Fibroblast of lung (primary cell): Measurements from ENCODE around the gene CRTAC1. TPM values are rescaled to one million over a fixed set of nuclear protein-coding genes. Genes with fewer than 3 reads are reported as not detected.

Source experiments
- DNase-seq, 2 donors: peaks; one replicate each; pipeline versions ENCODE4 v3.0.0 to v3.0.0-alpha.2; 2010; ENCODE audit warnings: low read depth in 2 of 2
- H2AFZ ChIP-seq: 2 replicates; pipeline ENCODE4 v1.5.1; 2012; ENCODE audit warnings: low read length, control low read depth, inconsistent platforms
- H3K27ac ChIP-seq: 2 replicates; pipeline ENCODE4 v1.5.1; 2011; ENCODE audit warnings: low read length, control low read depth; ENCODE audit not compliant: insufficient read depth
- H3K27me3 ChIP-seq: 2 replicates; pipeline ENCODE4 v1.5.1; 2011; ENCODE audit warnings: mild to moderate bottlenecking, low read length; ENCODE audit not compliant: control insufficient read depth, insufficient read depth
- H3K36me3 ChIP-seq: 2 replicates; pipeline ENCODE4 v1.5.1; 2011; ENCODE audit warnings: low read length; ENCODE audit not compliant: control insufficient read depth, insufficient read depth
- H3K4me1 ChIP-seq: 2 replicates; pipeline ENCODE4 v1.5.1; 2011; ENCODE audit warnings: low read length; ENCODE audit not compliant: control insufficient read depth, insufficient read depth; ENCODE audit errors: extremely low read depth
- H3K4me2 ChIP-seq: 2 replicates; pipeline ENCODE4 v1.5.1; 2011; ENCODE audit warnings: low read length, control low read depth; ENCODE audit not compliant: insufficient read depth; ENCODE audit errors: extremely low read depth
- H3K4me3 ChIP-seq, 4 experiments: fragments of 200-600 bp in 1 of 4; sonication (generic) in 1 of 4; replicated peaks in 1 of 4; 2 replicates each; pipeline ENCODE4 v1.5.1; 2011 to 2016; ENCODE audit warnings: low read length in 4 of 4, low read depth in 3 of 4, mild to moderate bottlenecking in 3 of 4, control low read depth in 2 of 4, inconsistent platforms in 1 of 4, mixed read lengths in 1 of 4; ENCODE audit not compliant: insufficient read depth in 1 of 4; ENCODE audit errors: control extremely low read depth in 1 of 4
- H3K79me2 ChIP-seq: 2 replicates; pipeline ENCODE4 v1.5.1; 2012; ENCODE audit warnings: mild to moderate bottlenecking, low read length, inconsistent platforms; ENCODE audit not compliant: control insufficient read depth, insufficient read depth
- H3K9ac ChIP-seq: 2 replicates; pipeline ENCODE4 v1.5.1; 2011; ENCODE audit warnings: mild to moderate bottlenecking, low read length, control low read depth; ENCODE audit not compliant: insufficient read depth
- H3K9me3 ChIP-seq: 2 replicates; pipeline ENCODE4 v1.5.1; 2012; ENCODE audit warnings: low read depth, low read length; ENCODE audit not compliant: control insufficient read depth, insufficient read depth
- H4K20me1 ChIP-seq: 2 replicates; pipeline ENCODE4 v1.5.1; 2011; ENCODE audit warnings: low read length; ENCODE audit not compliant: control insufficient read depth, insufficient read depth; ENCODE audit errors: extremely low read depth
- EZH2 ChIP-seq: IDR thresholded peaks from 2 replicates; pipeline ENCODE4 v1.5.1; 2012; ENCODE audit warnings: low read length, control low read depth, mild to moderate bottlenecking; ENCODE audit errors: missing control alignments
- polyA plus RNA-seq, 2 donors: library from polyadenylated mRNA; depleted of rRNA in 1 of 2; stranded (reverse) in 1 of 2; unstranded in 1 of 2; fragments of >200 nt; gene quantifications; 2 replicates each; pipeline ENCODE4 v1.2.1, GENCODE V29; 2011 to 2012; ENCODE audit warnings: missing spikeins in 1 of 2
- total RNA-seq: library from RNA; depleted of rRNA; stranded (reverse); fragments of >200 nt; gene quantifications from 2 replicates; pipeline ENCODE4 v1.2.1, GENCODE V29; 2014
- TF ChIP-seq, protein P1 (sequence below), 2 donors: IDR thresholded peaks in 1 of 2; conservative IDR thresholded peaks in 1 of 2; 1 replicate in 1 of 2; 2 replicates in 1 of 2; pipeline ENCODE4 v1.5.1; 2011 to 2012; ENCODE audit warnings: low read length in 2 of 2, control low read depth in 1 of 2, inconsistent platforms in 1 of 2, low read depth in 1 of 2, mild to moderate bottlenecking in 1 of 2

Gene CRTAC1
- total and polyA plus RNA-seq, 2 donors (not counting 1 experiment from before 2014, with no cell fraction given) = not detected

DNA sequence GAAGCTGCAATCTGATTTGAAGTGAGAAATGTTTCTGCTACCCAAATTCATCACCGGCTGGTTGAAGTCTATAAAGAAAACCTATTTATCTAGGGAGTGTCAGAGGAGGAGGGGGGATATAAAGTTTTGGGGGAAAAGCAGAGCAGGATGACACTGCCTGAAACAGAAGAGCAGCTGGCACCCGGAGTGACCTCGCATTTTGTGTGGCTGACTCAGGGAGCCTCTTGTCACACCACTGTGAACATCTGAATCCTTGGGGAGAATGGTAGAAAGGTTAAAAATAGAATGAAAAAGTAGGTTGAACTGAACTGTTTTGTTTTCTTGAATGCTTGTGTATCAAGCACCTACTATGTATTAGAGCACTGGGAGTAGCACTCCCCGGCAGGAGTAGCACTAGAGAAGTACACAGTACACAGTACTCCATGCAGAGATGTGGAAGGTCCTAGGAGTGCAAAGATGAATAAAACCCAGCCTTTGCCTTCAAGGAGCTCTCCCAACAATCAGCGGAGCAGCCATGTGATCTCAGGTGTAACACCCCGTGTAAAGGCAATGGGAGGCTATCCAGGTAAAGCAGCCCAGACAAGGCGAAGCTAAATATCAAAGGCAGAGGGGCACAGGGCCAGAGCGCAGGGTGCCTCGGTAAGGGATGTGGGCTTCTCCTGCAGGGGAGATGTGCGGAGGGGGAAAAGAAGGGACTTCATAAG is 13.5 kb downstream of the CRTAC1 start:
- TF ChIP-seq, protein P1, sequence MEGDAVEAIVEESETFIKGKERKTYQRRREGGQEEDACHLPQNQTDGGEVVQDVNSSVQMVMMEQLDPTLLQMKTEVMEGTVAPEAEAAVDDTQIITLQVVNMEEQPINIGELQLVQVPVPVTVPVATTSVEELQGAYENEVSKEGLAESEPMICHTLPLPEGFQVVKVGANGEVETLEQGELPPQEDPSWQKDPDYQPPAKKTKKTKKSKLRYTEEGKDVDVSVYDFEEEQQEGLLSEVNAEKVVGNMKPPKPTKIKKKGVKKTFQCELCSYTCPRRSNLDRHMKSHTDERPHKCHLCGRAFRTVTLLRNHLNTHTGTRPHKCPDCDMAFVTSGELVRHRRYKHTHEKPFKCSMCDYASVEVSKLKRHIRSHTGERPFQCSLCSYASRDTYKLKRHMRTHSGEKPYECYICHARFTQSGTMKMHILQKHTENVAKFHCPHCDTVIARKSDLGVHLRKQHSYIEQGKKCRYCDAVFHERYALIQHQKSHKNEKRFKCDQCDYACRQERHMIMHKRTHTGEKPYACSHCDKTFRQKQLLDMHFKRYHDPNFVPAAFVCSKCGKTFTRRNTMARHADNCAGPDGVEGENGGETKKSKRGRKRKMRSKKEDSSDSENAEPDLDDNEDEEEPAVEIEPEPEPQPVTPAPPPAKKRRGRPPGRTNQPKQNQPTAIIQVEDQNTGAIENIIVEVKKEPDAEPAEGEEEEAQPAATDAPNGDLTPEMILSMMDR (conservative IDR thresholded peaks at IDR 0.05 in 1 of 2, IDR thresholded peaks at IDR 0.05 in 1 of 2; ENCODE audit: low read depth in 1 of 2, low read length in 2 of 2) = no peak
- TF ChIP-seq EZH2 = no peak

DNA sequence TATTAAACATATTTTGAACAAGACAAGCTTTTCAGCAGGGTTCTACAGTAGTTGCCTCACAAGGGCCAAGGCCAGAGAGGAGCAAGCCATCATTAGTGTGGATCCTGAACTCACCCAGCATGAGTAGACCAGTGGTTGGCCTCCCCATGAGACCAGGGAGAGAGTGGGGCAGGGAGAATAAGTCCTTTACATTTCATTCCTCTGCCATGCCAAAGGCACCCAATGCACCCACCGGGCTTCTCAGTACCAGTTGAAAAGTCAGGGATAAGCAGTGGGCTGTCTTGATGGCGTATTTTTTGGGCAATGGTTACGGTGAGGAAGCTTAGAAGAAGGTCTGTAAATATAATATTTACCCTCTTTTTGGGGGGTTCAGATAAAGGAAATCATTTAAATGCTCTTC is 16.6 kb downstream of the CRTAC1 start:
- H3K9ac ChIP-seq = no peak overlapping the region
- H3K27me3 ChIP-seq = peaks cover 6% of the 10 kb centered on the region
- TF ChIP-seq, protein P1 (conservative IDR thresholded peaks at IDR 0.05 in 1 of 2, IDR thresholded peaks at IDR 0.05 in 1 of 2; ENCODE audit: low read depth in 1 of 2, low read length in 2 of 2) = no peak
- no peak for TF ChIP-seq EZH2
- H3K4me2 ChIP-seq = no peak overlapping the region
- no peaks in the 10 kb centered on the region for H3K79me2 ChIP-seq
- no peaks in the 10 kb centered on the region for H3K9me3 ChIP-seq
- no peaks in the 10 kb centered on the region for H3K36me3 ChIP-seq
- DNase-seq = no peak
- no peak overlapping the region for H2AFZ ChIP-seq
- no peak overlapping the region for H3K27ac ChIP-seq
- no peak overlapping the region for H3K4me3 ChIP-seq
- H3K4me1 ChIP-seq = no peaks in the 10 kb centered on the region
- no peaks in the 10 kb centered on the region for H4K20me1 ChIP-seq

More for the DNA sequence above, 13.5 kb downstream of the CRTAC1 start:
- Histone ChIP-seq H3K36me3 (no peaks in the 10 kb centered on the region), H3K27ac (no peak overlapping the region), H3K27me3 (peaks cover 2% of the 10 kb centered on the region), H3K4me2 (no peak overlapping the region), H3K79me2 (no peaks in the 10 kb centered on the region), H3K4me3 (no peak overlapping the region), H2AFZ (no peak overlapping the region), H3K9me3 (no peaks in the 10 kb centered on the region), H4K20me1 (no peaks in the 10 kb centered on the region), H3K4me1 (no peaks in the 10 kb centered on the region), H3K9ac (no peak overlapping the region)
- no peak for DNase-seq

DNA sequence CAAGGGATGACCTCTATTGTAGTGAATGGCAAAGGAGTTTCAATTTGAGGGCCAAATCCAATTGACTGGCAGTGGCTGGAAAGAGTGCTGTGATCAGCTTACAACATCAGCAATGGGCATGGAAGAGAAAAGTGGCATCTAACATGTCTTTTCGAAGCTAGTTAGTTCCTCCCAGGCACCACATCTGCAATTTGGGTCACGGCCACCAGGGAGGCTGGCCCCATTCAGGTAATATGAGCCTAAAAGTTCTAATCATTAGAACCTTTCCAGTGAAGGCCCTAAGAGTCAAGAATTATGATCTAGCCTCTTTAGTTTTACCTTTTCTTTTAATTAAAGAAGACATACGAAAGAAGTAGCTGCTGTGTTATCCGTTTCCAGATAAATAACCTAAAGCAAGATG is 17.3 kb downstream of the CRTAC1 start:
- Histone ChIP-seq H3K4me1 (no peaks in the 10 kb centered on the region), H3K27ac (no peak overlapping the region), H3K9ac (no peak overlapping the region), H3K9me3 (no peaks in the 10 kb centered on the region), H3K4me3 (no peak overlapping the region), H3K27me3 (peaks cover 4% of the 10 kb centered on the region), H3K79me2 (no peaks in the 10 kb centered on the region), H3K4me2 (no peak overlapping the region), H2AFZ (no peak overlapping the region), H4K20me1 (no peaks in the 10 kb centered on the region), H3K36me3 (no peaks in the 10 kb centered on the region)
- TF ChIP-seq, protein P1 (conservative IDR thresholded peaks at IDR 0.05 in 1 of 2, IDR thresholded peaks at IDR 0.05 in 1 of 2; ENCODE audit: low read depth in 1 of 2, low read length in 2 of 2) = no peak
- TF ChIP-seq EZH2 = no peak
- no peak for DNase-seq
